Heart right ventricle (tissue), 16 donors: ENCODE results near the gene RAPGEF2. TPM values are rescaled to one million over a fixed set of nuclear protein-coding genes. Genes with fewer than 3 reads are reported as not detected.

Source experiments
- ATAC-seq, 8 donors: fragments of 200-7000 bp; cut with Tn5 transposase; one replicate each; pipeline ENCODE4 v1.9.1; 2020; ENCODE audit warnings: mild to moderate bottlenecking in 8 of 8, moderate library complexity in 8 of 8, moderate number of reproducible peaks in 1 of 8
- DNase-seq, 2 donors: peaks; one replicate each; pipeline ENCODE4 v3.0.0-alpha.2; 2020
- H3K27ac ChIP-seq, 10 donors: fragments of 200-600 bp; sonication (generic) in 2 of 10; one replicate each; pipeline versions ENCODE4 v1.5.0 to v1.8.0; 2020 to 2022; ENCODE audit warnings: mild to moderate bottlenecking in 3 of 10
- H3K27me3 ChIP-seq, 7 donors: fragments of 200-600 bp; one replicate each; pipeline ENCODE4 v1.8.0; 2021 to 2022; ENCODE audit warnings: mild to moderate bottlenecking in 2 of 7
- H3K36me3 ChIP-seq, 9 donors: fragments of 200-600 bp; sonication (generic) in 1 of 9; one replicate each; pipeline versions ENCODE4 v1.5.0 to v1.8.0; 2020 to 2022; ENCODE audit warnings: mild to moderate bottlenecking in 2 of 9
- H3K4me1 ChIP-seq, 9 donors: fragments of 200-600 bp; sonication (generic) in 1 of 9; one replicate each; pipeline versions ENCODE4 v1.5.0 to v1.8.0; 2020 to 2022; ENCODE audit warnings: mild to moderate bottlenecking in 4 of 9
- H3K4me3 ChIP-seq, 10 donors: fragments of 200-600 bp; sonication (generic) in 2 of 10; one replicate each; pipeline versions ENCODE4 v1.5.0 to v1.8.0; 2020 to 2022; ENCODE audit warnings: mild to moderate bottlenecking in 7 of 10, moderate library complexity in 2 of 10
- H3K9me3 ChIP-seq, 11 donors: fragments of 200-600 bp in 10 of 11; sonication (generic) in 2 of 11; one replicate each; pipeline versions ENCODE4 v1.5.0 to v1.8.0; 2013 to 2022; ENCODE audit warnings: mild to moderate bottlenecking in 2 of 11, control low read depth in 1 of 11, moderate library complexity in 1 of 11
- CTCF ChIP-seq, 9 donors: fragments of 200-600 bp; sonication (generic) in 2 of 9; IDR thresholded peaks; one replicate each; pipeline versions ENCODE4 v1.5.0 to v1.8.0; 2021 to 2022; ENCODE audit warnings: antibody characterized with exemption in 9 of 9, mild to moderate bottlenecking in 5 of 9, moderate library complexity in 1 of 9
- WGBS, 2 donors: extraction: QIAGEN DNeasy Blood & Tissue Kit; methylation state at CpG; one replicate each; pipeline ENCODE4 v1.1.7; 2013; ENCODE audit warnings: inconsistent platforms in 1 of 2; 5-methylcytosine and 5-hydroxymethylcytosine counted together
- intact Hi-C, 10 donors: fragments of 100-400 bp; cut with DNase I; formaldehyde crosslinking; loops; one replicate each; pipeline versions ENCODE4 v1.11.1 to v1.14.2; 2022
- polyA plus RNA-seq, 2 donors: library from polyadenylated mRNA; stranded (reverse); fragments of 200-250 nt; gene quantifications; one replicate each; pipeline ENCODE4 v1.2.3, GENCODE V29; 2013
- total RNA-seq, 10 donors: library from RNA; stranded (reverse); fragmentation: NEBNext Ultra II Directional in 3 of 10; extraction: Animal tissue kit (Norgen Biotek cat#: 25700) in 3 of 10; gene quantifications; one replicate each; pipeline versions ENCODE4 v1.2.1 to v1.2.4, GENCODE V29; 2021 to 2023
- donor health status: Arrhythmogenic right ventricular cardiomyopathy.
- donor health status: ischemic (EF 13 %, LVEDD 7.1; RV severe dilation, severe dysfunction).
- donor health status: healthy with polysubstance abuse.
- donor health status: DM: no; HTN: yes; CAD: no.
- donor health status: DM: no; HTN: no; CAD: no.
- donor health status: ischemic (EF 25% LVEDD 6.9; RV normal size, moderate dysfunction).
- donor health status: ischemic (EF 25% LVEDD 5.7; RV mildly dilated, moderate dysfunction).
- donor health status: healthy.
- donor health status: DM: yes; HTN: yes; CAD: no.
- donor health status: Ischemic cardiomyopathy.
- donor health status: ischemic (EF 35%, LVEDD 5.7; RV mildly dilated, moderate dysfunction).
- donor health status: nonischemic (EF 11% LVEDD 7.7; RV severe dilation, severe dysfunction).
- donor health status: DM: yes; HTN: yes; CAD: no.
- donor health status: PGD.
- donor health status: ischemic (EF 29% LVEDD 5.4; RV normal size, mild dysfunction).
- donor health status: nonischemic (EF 23%, LVEDD 6.1; RV moderate dilation, normal function).

Gene RAPGEF2
- total and polyA plus RNA-seq, 12 donors = 9.2 to 68.8 (median 53.7) TPM

- peaks cover 11 to 100% (median 75%) of the 10 kb centered on the region in 9 donors for H3K4me1 ChIP-seq
- H3K27me3 ChIP-seq = no peaks in the 10 kb centered on the region
- no peak for ATAC-seq
- 87 to 93% methylated on average over 2 of the region's 2 CpGs for WGBS, 2 donors
- no peaks in the 10 kb centered on the region for H3K9me3 ChIP-seq
- no peak for DNase-seq
- no peak overlapping the region for H3K27ac ChIP-seq
- TF ChIP-seq CTCF (IDR thresholded peaks at IDR 0.05) = no peak
- intact Hi-C loops = loop anchor here in 1 of 10 donors (5.0 kb wide), 1 partner anchor 41 kb away; no protein-coding TSS in a partner anchor
- no peak overlapping the region for H3K4me3 ChIP-seq
- H3K36me3 ChIP-seq = no peaks in the 10 kb centered on the region
Observed at GRCh38 chr4:159148441-159148840, 45.6 kb downstream of the RAPGEF2 start.

GRCh38 chr4:159149666-159150065 is 46.8 kb downstream of the RAPGEF2 start:
- no peak for TF ChIP-seq CTCF (IDR thresholded peaks at IDR 0.05)
- ATAC-seq = no peak
- 96 to 100% methylated on average over 1 of the region's 1 CpG for WGBS, 2 donors
- no peaks in the 10 kb centered on the region for H3K36me3 ChIP-seq
- no peak overlapping the region for H3K4me3 ChIP-seq
- intact Hi-C loops = loop anchor here in 1 of 10 donors (5.0 kb wide), 1 partner anchor 42 kb away; no protein-coding TSS in a partner anchor
- H3K9me3 ChIP-seq = no peaks in the 10 kb centered on the region
- no peak overlapping the region for H3K27ac ChIP-seq
- DNase-seq = no peak
- H3K27me3 ChIP-seq = no peaks in the 10 kb centered on the region
- H3K4me1 ChIP-seq = peaks cover 14 to 100% (median 67%) of the 10 kb centered on the region in 9 donors

GRCh38 chr4:159150396-159150795 is 47.5 kb downstream of the RAPGEF2 start:
- ATAC-seq = no peak
- no peak overlapping the region for H3K27ac ChIP-seq
- WGBS, 2 donors = 69 to 81% methylated on average over 5 of the region's 5 CpGs
- no peak overlapping the region for H3K4me3 ChIP-seq
- no peak for TF ChIP-seq CTCF (IDR thresholded peaks at IDR 0.05)
- no peak for DNase-seq
- no peaks in the 10 kb centered on the region for H3K9me3 ChIP-seq
- intact Hi-C loops = no loop called here
- H3K4me1 ChIP-seq = peaks cover 14 to 100% (median 64%) of the 10 kb centered on the region in 9 donors
- no peaks in the 10 kb centered on the region for H3K36me3 ChIP-seq
- H3K27me3 ChIP-seq = no peaks in the 10 kb centered on the region

GRCh38 chr4:159150821-159151390 is 48.0 kb downstream of the RAPGEF2 start:
- peaks cover 10 to 100% (median 63%) of the 10 kb centered on the region in 9 donors for H3K4me1 ChIP-seq
- TF ChIP-seq CTCF (IDR thresholded peaks at IDR 0.05) = no peak

More at GRCh38 chr4:159150821-159151390, 48.0 kb downstream of the RAPGEF2 start:
- ATAC-seq (peak in 1 of 8 donors; percentile 32), DNase-seq (no peak)
- 68 to 70% methylated on average over 4 of the region's 4 CpGs for WGBS, 2 donors
- H3K27ac ChIP-seq = no peak overlapping the region
- no peaks in the 10 kb centered on the region for H3K9me3 ChIP-seq
- H3K27me3 ChIP-seq = no peaks in the 10 kb centered on the region
- no peak overlapping the region for H3K4me3 ChIP-seq
- intact Hi-C loops = no loop called here
- no peaks in the 10 kb centered on the region for H3K36me3 ChIP-seq
